B cell (primary cell): ENCODE data around the gene FBXL16. TPM values are rescaled to one million over a fixed set of nuclear protein-coding genes. Genes with fewer than 3 reads are reported as not detected.

Source experiments
- ATAC-seq: fragments of 200-7000 bp; cut with Tn5 transposase; one replicate; pipeline ENCODE4 v1.10.0; 2021; ENCODE audit warnings: low read depth, mild to moderate bottlenecking, moderate number of reproducible peaks, moderate library complexity
- CTCF ChIA-PET: fragments of 350-600 bp; sonication (Branson Sonifier 250); formaldehyde crosslinking; loops from one replicate; lab custom pipeline; 2021; ENCODE audit warnings: antibody characterized with exemption, inconsistent platforms; lab: Charles Lee
- POLR2A ChIA-PET: fragments of 350-600 bp; sonication (Branson Sonifier 250); formaldehyde crosslinking; loops from one replicate; lab custom pipeline; 2021; ENCODE audit warnings: antibody characterized with exemption; lab: Charles Lee
- DNase-seq: peaks from one replicate; pipeline ENCODE4 v3.0.0; 2013
- H2AFZ ChIP-seq: 2 replicates; pipeline ENCODE4 v1.6.1; 2012; ENCODE audit warnings: mild to moderate bottlenecking, low read depth, low read length; ENCODE audit not compliant: insufficient read depth, poor library complexity, severe bottlenecking
- H3K27ac ChIP-seq, 2 donors: 1 replicate in 1 of 2; 2 replicates in 1 of 2; pipeline ENCODE4 v1.5.1; 2012 to 2013; ENCODE audit warnings: low read length in 2 of 2, mild to moderate bottlenecking in 2 of 2, moderate library complexity in 1 of 2
- H3K27me3 ChIP-seq, 4 experiments: fragments of 200-600 bp in 1 of 4; sonication (generic) in 1 of 4; replicated peaks in 1 of 4; 1 replicate in 2 of 4; 2 replicates in 2 of 4; pipeline versions ENCODE4 v1.6.1 to v1.7.0; 2013 to 2016; ENCODE audit warnings: low read length in 3 of 4, mild to moderate bottlenecking in 2 of 4, mixed read lengths in 1 of 4, moderate library complexity in 1 of 4; ENCODE audit not compliant: insufficient read depth in 4 of 4, control insufficient read depth in 3 of 4; ENCODE audit errors: control extremely low read depth in 1 of 4
- H3K36me3 ChIP-seq, 2 experiments: replicated peaks in 1 of 2; 1 replicate in 1 of 2; 2 replicates in 1 of 2; pipeline versions ENCODE4 v1.6.1 to v1.7.1; 2013; ENCODE audit warnings: low read length in 1 of 2; ENCODE audit not compliant: insufficient read depth in 2 of 2, control insufficient read depth in 1 of 2; ENCODE audit errors: control extremely low read depth in 1 of 2, extremely low read depth in 1 of 2
- H3K4me1 ChIP-seq, 2 donors: fragments of 200-600 bp in 1 of 2; sonication (generic) in 1 of 2; 1 replicate in 1 of 2; 2 replicates in 1 of 2; pipeline versions ENCODE4 v1.5.1 to v1.6.1; 2013 to 2017; ENCODE audit warnings: low read length in 2 of 2; ENCODE audit not compliant: control insufficient read depth in 2 of 2, insufficient read depth in 2 of 2
- H3K4me2 ChIP-seq: replicated peaks from 2 replicates; pipeline ENCODE3; 2012; ENCODE audit warnings: mild to moderate bottlenecking, low read depth, low read length; ENCODE audit not compliant: poor library complexity, severe bottlenecking
- H3K4me3 ChIP-seq, 5 experiments: fragments of 200-600 bp in 1 of 5; sonication (generic) in 1 of 5; 1 replicate in 3 of 5; 2 replicates in 2 of 5; pipeline versions ENCODE4 v1.5.1 to v1.7.0; 2011 to 2016; ENCODE audit warnings: low read length in 4 of 5, mild to moderate bottlenecking in 4 of 5, low read depth in 2 of 5, control low read depth in 1 of 5, moderate library complexity in 1 of 5; ENCODE audit not compliant: insufficient read depth in 1 of 5; ENCODE audit errors: control extremely low read depth in 1 of 5, extremely low read depth in 1 of 5
- H3K79me2 ChIP-seq: fragments of 200-600 bp; sonication (generic); one replicate; pipeline ENCODE4 v1.6.0; 2016; ENCODE audit warnings: low read length; ENCODE audit not compliant: control insufficient read depth, insufficient read depth
- H3K9ac ChIP-seq: fragments of 200-600 bp; sonication (generic); 2 replicates; pipeline ENCODE4 v1.6.1; 2017; ENCODE audit warnings: mild to moderate bottlenecking, low read length, moderate library complexity
- H3K9me3 ChIP-seq, 3 donors: one replicate each; pipeline versions ENCODE4 v1.6.1 to v1.7.1; 2013; ENCODE audit warnings: low read length in 2 of 3; ENCODE audit not compliant: control insufficient read depth in 2 of 3, insufficient read depth in 1 of 3; ENCODE audit errors: control extremely low read depth in 1 of 3
- H4K20me1 ChIP-seq: 2 replicates; pipeline ENCODE4 v1.6.0; 2012; ENCODE audit warnings: mild to moderate bottlenecking, low read length; ENCODE audit not compliant: insufficient read depth, control insufficient read depth, poor library complexity, severe bottlenecking
- H3K27ac Mint-ChIP-seq: one replicate; pipeline ENCODE4 v1.8.0; 2021; ENCODE audit warnings: mixed read lengths
- H3K27me3 Mint-ChIP-seq: one replicate; pipeline ENCODE4 v1.8.0; 2021; ENCODE audit warnings: mixed read lengths
- H3K4me1 Mint-ChIP-seq: one replicate; pipeline ENCODE4 v1.8.0; 2021; ENCODE audit warnings: mixed read lengths
- H3K4me3 Mint-ChIP-seq: one replicate; pipeline ENCODE4 v1.8.0; 2021; ENCODE audit warnings: mixed read lengths
- H3K9me3 Mint-ChIP-seq: one replicate; pipeline ENCODE4 v1.8.0; 2022; ENCODE audit warnings: mixed read lengths; ENCODE audit not compliant: insufficient read depth
- EZH2 ChIP-seq: IDR thresholded peaks from 2 replicates; pipeline ENCODE4 v1.6.1; 2012; ENCODE audit warnings: borderline replicate concordance, low read depth, mild to moderate bottlenecking, moderate library complexity, low read length; ENCODE audit not compliant: insufficient read depth, poor library complexity, severe bottlenecking
- whole genome bisulfite sequencing: methylation state at CpG from one replicate; pipeline ENCODE4 v1.1.5; 2013; ENCODE audit warnings: missing lambda C conversion rate; ENCODE audit not compliant: insufficient coverage; 5-methylcytosine and 5-hydroxymethylcytosine counted together
- intact Hi-C: fragments of 100-400 bp; cut with micrococcal nuclease; formaldehyde crosslinking; loops from one replicate; pipeline ENCODE4 v1.10.0; 2022
- polyA plus RNA-seq: library from polyadenylated mRNA; depleted of rRNA; stranded (reverse); fragments of >200 nt; gene quantifications from 2 replicates; pipeline ENCODE4 v1.2.3, GENCODE V29; 2012
- total RNA-seq, 2 donors: library from RNA; stranded (reverse); fragments of 120-200 nt in 1 of 2; gene quantifications; 1 replicate in 1 of 2; 2 replicates in 1 of 2; pipeline versions ENCODE4 v1.2.3 to v1.2.4, GENCODE V29; 2013 to 2022
- TF ChIP-seq, protein P1 (sequence below): fragments of 200-600 bp; IDR thresholded peaks from one replicate; pipeline ENCODE4 v1.8.0; 2022; ENCODE audit warnings: antibody characterized with exemption, mild to moderate bottlenecking

FBXL16 gene
- total and polyA plus RNA-seq, 2 donors (not counting 1 experiment from before 2014, with no cell fraction given) = 2.2 to 5.8 TPM

DNA sequence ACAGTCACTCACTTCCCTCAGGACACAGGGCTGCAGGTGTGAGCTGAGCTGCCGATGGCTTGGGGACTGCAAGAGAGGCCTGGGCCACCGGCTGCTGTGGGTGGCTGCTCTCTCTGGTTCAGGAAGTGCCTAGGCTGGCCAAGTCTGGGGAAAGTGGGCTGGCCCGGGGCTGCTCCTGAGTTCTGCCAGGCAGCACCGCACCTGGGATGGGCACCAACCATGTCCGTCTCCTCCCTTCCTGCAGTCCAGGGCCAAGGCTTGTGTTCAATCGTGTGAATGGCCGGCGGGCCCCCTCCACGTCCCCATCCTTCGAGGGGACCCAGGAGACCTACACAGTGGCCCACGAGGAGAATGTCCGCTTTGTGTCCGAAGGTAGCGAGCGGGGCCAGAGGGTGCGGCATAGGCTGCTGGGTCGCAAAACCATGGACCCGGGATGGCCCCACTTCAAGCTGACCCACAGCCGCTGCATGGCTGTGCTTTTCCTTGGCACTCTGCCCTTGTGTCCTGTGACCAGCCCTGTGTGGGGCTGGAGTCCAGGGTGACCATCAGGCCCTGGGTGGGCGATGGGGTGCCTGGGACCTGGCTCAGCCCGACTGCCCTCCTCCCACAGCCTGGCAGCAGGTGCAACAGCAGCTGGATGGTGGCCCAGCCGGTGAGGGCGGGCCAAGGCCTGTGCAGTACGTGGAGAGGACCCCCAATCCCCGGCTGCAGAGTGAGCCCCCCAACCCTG is 58.3 kb downstream of the FBXL16 start:
- H3K9me3 ChIP-seq = peaks cover 0 to 2% (median 0%) of the 10 kb centered on the region in 3 donors
- H3K4me3 ChIP-seq = no peak overlapping the region
- ATAC-seq (no peak), DNase-seq (no peak)
- H2AFZ ChIP-seq = no peak overlapping the region
- H3K79me2 ChIP-seq = peaks cover 12% of the 10 kb centered on the region
- H3K27ac ChIP-seq = no peak overlapping the region
- H3K9ac ChIP-seq = no peak overlapping the region
- peaks cover 14% of the 10 kb centered on the region for H4K20me1 ChIP-seq
- peaks cover 22 to 29% of the 10 kb centered on the region in 2 donors for H3K4me1 ChIP-seq
- ChIA-PET POLR2A (interaction anchor here (0.6 to 1.2 kb wide), 2 partner anchors 9 to 11 kb away, joined by 3 to 4 read pairs; partner anchors contain the start of gene METTL26), CTCF (interaction anchor here (1.2 to 1.4 kb wide), 2 partner anchors 9 to 11 kb away, joined by 4 to 5 read pairs; partner anchors contain the start of gene METTL26)
- TF ChIP-seq, protein P1, sequence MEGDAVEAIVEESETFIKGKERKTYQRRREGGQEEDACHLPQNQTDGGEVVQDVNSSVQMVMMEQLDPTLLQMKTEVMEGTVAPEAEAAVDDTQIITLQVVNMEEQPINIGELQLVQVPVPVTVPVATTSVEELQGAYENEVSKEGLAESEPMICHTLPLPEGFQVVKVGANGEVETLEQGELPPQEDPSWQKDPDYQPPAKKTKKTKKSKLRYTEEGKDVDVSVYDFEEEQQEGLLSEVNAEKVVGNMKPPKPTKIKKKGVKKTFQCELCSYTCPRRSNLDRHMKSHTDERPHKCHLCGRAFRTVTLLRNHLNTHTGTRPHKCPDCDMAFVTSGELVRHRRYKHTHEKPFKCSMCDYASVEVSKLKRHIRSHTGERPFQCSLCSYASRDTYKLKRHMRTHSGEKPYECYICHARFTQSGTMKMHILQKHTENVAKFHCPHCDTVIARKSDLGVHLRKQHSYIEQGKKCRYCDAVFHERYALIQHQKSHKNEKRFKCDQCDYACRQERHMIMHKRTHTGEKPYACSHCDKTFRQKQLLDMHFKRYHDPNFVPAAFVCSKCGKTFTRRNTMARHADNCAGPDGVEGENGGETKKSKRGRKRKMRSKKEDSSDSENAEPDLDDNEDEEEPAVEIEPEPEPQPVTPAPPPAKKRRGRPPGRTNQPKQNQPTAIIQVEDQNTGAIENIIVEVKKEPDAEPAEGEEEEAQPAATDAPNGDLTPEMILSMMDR = no peak
- no peak for TF ChIP-seq EZH2
- no peaks in the 10 kb centered on the region for H3K27me3 Mint-ChIP-seq
- H3K4me1 Mint-ChIP-seq = peaks cover 19% of the 10 kb centered on the region
- no peaks in the 10 kb centered on the region for H3K9me3 Mint-ChIP-seq
- WGBS = 91% methylated on average over 20 of the region's 25 CpGs
- H3K4me3 Mint-ChIP-seq = no peak overlapping the region
- H3K27me3 ChIP-seq = no peaks in the 10 kb centered on the region
- intact Hi-C loops = no loop called here
- no peaks in the 10 kb centered on the region for H3K36me3 ChIP-seq
- peak overlapping the region; percentile 92 for H3K4me2 ChIP-seq
- no peak overlapping the region for H3K27ac Mint-ChIP-seq

DNA sequence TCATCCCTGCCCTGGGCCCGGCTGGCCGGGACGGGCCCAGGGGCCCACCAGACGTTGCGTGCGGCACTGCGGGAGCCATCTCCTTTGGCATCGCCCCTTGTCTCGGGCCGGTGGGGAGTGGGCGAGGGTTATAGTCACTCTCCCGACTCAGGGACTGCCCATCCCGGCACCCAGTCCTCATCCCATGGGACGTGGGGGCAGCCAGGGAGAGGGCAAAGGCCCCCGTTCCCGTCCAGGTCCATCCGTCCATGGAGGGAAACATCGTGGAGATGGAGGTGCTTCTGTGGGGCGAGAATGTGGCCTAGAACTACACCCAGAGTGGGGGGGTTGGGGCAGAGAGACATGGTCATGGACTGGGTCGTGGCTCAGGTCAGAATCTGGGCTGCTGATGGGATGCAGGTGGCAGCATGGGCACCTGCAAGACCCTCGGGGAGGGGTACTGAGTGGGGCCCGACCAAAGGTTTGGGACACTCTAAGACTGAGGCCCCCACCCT is 58.9 kb downstream of the FBXL16 start:
- ChIA-PET CTCF (no interaction called here), POLR2A (interaction anchor here (1.2 kb wide), 1 partner anchor 11 kb away, joined by 4 read pairs; the partner anchor contains the start of gene METTL26)
- Histone ChIP-seq H3K27me3 (no peaks in the 10 kb centered on the region), H3K9me3 (peaks cover 0 to 2% (median 0%) of the 10 kb centered on the region in 3 donors), H3K4me3 (no peak overlapping the region), H2AFZ (no peak overlapping the region), H3K36me3 (no peaks in the 10 kb centered on the region), H3K4me2 (no peak overlapping the region), H4K20me1 (peaks cover 14% of the 10 kb centered on the region), H3K4me1 (peaks cover 22 to 30% of the 10 kb centered on the region in 2 donors), H3K79me2 (peaks cover 14% of the 10 kb centered on the region), H3K27ac (no peak overlapping the region), H3K9ac (no peak overlapping the region)
- no peak for TF ChIP-seq EZH2
- TF ChIP-seq, protein P1 = no peak
- intact Hi-C loops = no loop called here
- H3K9me3 Mint-ChIP-seq = no peaks in the 10 kb centered on the region
- H3K4me3 Mint-ChIP-seq = no peak overlapping the region
- H3K4me1 Mint-ChIP-seq = peaks cover 19% of the 10 kb centered on the region
- ATAC-seq = no peak
- no peak for DNase-seq
- peak overlapping the region; percentile 59 for H3K27ac Mint-ChIP-seq
- H3K27me3 Mint-ChIP-seq = no peaks in the 10 kb centered on the region
- WGBS = 93% methylated on average over 18 of the region's 22 CpGs
